ENCODE measurements around the gene KAT6B. TPM values are rescaled to one million over a fixed set of nuclear protein-coding genes. Genes with fewer than 3 reads are reported as not detected.
A peak's percentile ranks its signal among the peaks of the same experiment; 100 is the strongest.

The KAT6B gene
- total and polyA plus RNA-seq, 8 donors: 27.6 to 48.1 (median 42.3) TPM

GRCh38 chr10:75008952-75009351 lies 182.6 kb downstream of the KAT6B start:
- no peak overlapping the region for H3K27ac ChIP-seq
- intact Hi-C loops (cut with DNase I): no loop called here
- DNase-seq: no peak
- H3K4me1 ChIP-seq: peaks cover under 1 to 4% of the 10 kb centered on the region in 2 donors
- no peak for ATAC-seq
- TF ChIP-seq CTCF (IDR thresholded peaks at IDR 0.05): no peak
- H3K27me3 ChIP-seq: no peaks in the 10 kb centered on the region
- H3K36me3 ChIP-seq: peaks cover 0 to 6% of the 10 kb centered on the region in 2 donors
- H3K9me3 ChIP-seq: no peaks in the 10 kb centered on the region
- H3K4me3 ChIP-seq: no peak overlapping the region

GRCh38 chr10:75009426-75009825 lies 183.0 kb downstream of the KAT6B start:
- intact Hi-C loops (cut with DNase I): no loop called here
- H3K27ac ChIP-seq: no peak overlapping the region
- DNase-seq (no peak), ATAC-seq (no peak)
- no peaks in the 10 kb centered on the region for H3K9me3 ChIP-seq
- H3K27me3 ChIP-seq: no peaks in the 10 kb centered on the region
- peaks cover 0 to 6% of the 10 kb centered on the region in 2 donors for H3K36me3 ChIP-seq
- TF ChIP-seq CTCF (IDR thresholded peaks at IDR 0.05): no peak
- H3K4me3 ChIP-seq: no peak overlapping the region
- peaks cover 5 to 8% of the 10 kb centered on the region in 2 donors for H3K4me1 ChIP-seq

- ATAC-seq (no peak), DNase-seq (peak in 2 of 4 donors; percentile 60 to 69)
- TF ChIP-seq CTCF (IDR thresholded peaks at IDR 0.05): no peak
- Histone ChIP-seq H3K27ac (no peak overlapping the region), H3K36me3 (peaks cover 0 to 6% of the 10 kb centered on the region in 2 donors), H3K9me3 (no peaks in the 10 kb centered on the region), H3K27me3 (no peaks in the 10 kb centered on the region), H3K4me3 (no peak overlapping the region), H3K4me1 (peaks cover 7 to 16% of the 10 kb centered on the region in 2 donors)
- intact Hi-C loops (cut with DNase I): no loop called here
These were observed 184.0 kb downstream of the KAT6B start for GRCh38 chr10:75010373-75010772.

GRCh38 chr10:75011221-75011620 lies 184.8 kb downstream of the KAT6B start:
- intact Hi-C loops (cut with DNase I): no loop called here
- Histone ChIP-seq H3K27me3 (no peaks in the 10 kb centered on the region), H3K4me1 (peaks cover 7 to 16% of the 10 kb centered on the region in 2 donors), H3K36me3 (peaks cover 0 to 6% of the 10 kb centered on the region in 2 donors), H3K4me3 (no peak overlapping the region), H3K9me3 (no peaks in the 10 kb centered on the region), H3K27ac (no peak overlapping the region)
- ATAC-seq (no peak), DNase-seq (no peak)
- TF ChIP-seq CTCF (IDR thresholded peaks at IDR 0.05): no peak

GRCh38 chr10:75012471-75012870 lies 186.1 kb downstream of the KAT6B start:
- TF ChIP-seq CTCF (IDR thresholded peaks at IDR 0.05): no peak
- H3K9me3 ChIP-seq: no peaks in the 10 kb centered on the region
- H3K27me3 ChIP-seq: no peaks in the 10 kb centered on the region
- H3K36me3 ChIP-seq: peaks cover 0 to 6% of the 10 kb centered on the region in 2 donors
- ATAC-seq (no peak), DNase-seq (no peak)
- intact Hi-C loops (cut with DNase I): no loop called here
- peaks cover 7 to 16% of the 10 kb centered on the region in 2 donors for H3K4me1 ChIP-seq
- no peak overlapping the region for H3K27ac ChIP-seq
- H3K4me3 ChIP-seq: no peak overlapping the region

Data from left lung (tissue), 10 donors.